Measurements from ENCODE around the gene SVOPL.

DNA sequence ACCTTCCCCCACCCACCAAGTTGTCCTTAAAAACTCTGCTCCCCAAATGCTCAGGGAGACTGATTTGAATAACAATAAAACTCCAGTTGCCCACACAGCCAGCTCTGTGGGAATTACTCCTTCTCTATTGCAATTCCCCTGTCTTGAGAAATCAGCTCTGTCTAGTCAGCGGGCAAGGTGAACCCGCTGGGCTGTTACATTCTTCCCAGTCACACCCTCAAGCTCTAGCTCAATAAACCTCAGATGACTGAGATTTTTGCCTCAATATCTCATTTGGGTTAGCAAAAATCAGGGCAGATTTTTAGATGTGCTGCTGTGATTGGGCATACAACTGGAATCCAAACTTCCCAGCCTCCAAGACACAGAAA lies 32.9 kb downstream of the SVOPL start:
- TF ChIP-seq CTCF (IDR thresholded peaks at IDR 0.05) (no peak), POLR2A (IDR thresholded peaks at IDR 0.05) (no peak), POLR2AphosphoS5 (IDR thresholded peaks at IDR 0.05) (no peak)

Measured in breast epithelium (tissue), 3 donors.